Colonic mucosa (tissue), 4 donors: ENCODE measurements around the gene LRRC10B. TPM values are rescaled to one million over a fixed set of nuclear protein-coding genes. Genes with fewer than 3 reads are reported as not detected.

Experiments
- DNase-seq: peaks from one replicate; pipeline ENCODE4 v3.0.0-alpha.2; 2020
- H3K27ac ChIP-seq: fragments of 200-600 bp; one replicate; pipeline ENCODE4 v1.8.0; 2021
- H3K27me3 ChIP-seq: fragments of 200-600 bp; one replicate; pipeline ENCODE4 v1.8.0; 2021
- H3K36me3 ChIP-seq: fragments of 200-600 bp; one replicate; pipeline ENCODE4 v1.8.0; 2021
- H3K4me1 ChIP-seq: fragments of 200-600 bp; one replicate; pipeline ENCODE4 v1.8.0; 2021; ENCODE audit warnings: mild to moderate bottlenecking
- H3K4me3 ChIP-seq: fragments of 200-600 bp; one replicate; pipeline ENCODE4 v1.8.0; 2021
- H3K9ac ChIP-seq, 2 donors: one replicate each; pipeline ENCODE4 v1.7.0; 2013; ENCODE audit warnings: control low read depth in 2 of 2, low read depth in 2 of 2, low read length in 2 of 2
- H3K9me3 ChIP-seq: fragments of 200-600 bp; one replicate; pipeline ENCODE4 v1.8.0; 2021
- intact Hi-C: fragments of 100-400 bp; cut with DNase I; formaldehyde crosslinking; loops from one replicate; pipeline ENCODE4 v1.14.1; 2022
- total RNA-seq, 2 donors: library from RNA; stranded (reverse); fragmentation: NEBNext Ultra II Directional in 1 of 2; extraction: Animal tissue kit (Norgen Biotek cat#: 25700) in 1 of 2; gene quantifications; one replicate each; pipeline ENCODE4 v1.2.1, GENCODE V29; 2021
- TF ChIP-seq, protein P1 (sequence below): fragments of 200-600 bp; IDR thresholded peaks from one replicate; pipeline ENCODE4 v1.8.0; 2022; ENCODE audit warnings: antibody characterized with exemption, mild to moderate bottlenecking
- donor health status: healthy.
- donor health status: DM: no; HTN: no; CAD: no.
- donor health status: DM: no; HTN: no; CAD: no.

The LRRC10B gene
- total RNA-seq, 2 donors from 2014 or later: 0.54 to 1.3 TPM

DNA sequence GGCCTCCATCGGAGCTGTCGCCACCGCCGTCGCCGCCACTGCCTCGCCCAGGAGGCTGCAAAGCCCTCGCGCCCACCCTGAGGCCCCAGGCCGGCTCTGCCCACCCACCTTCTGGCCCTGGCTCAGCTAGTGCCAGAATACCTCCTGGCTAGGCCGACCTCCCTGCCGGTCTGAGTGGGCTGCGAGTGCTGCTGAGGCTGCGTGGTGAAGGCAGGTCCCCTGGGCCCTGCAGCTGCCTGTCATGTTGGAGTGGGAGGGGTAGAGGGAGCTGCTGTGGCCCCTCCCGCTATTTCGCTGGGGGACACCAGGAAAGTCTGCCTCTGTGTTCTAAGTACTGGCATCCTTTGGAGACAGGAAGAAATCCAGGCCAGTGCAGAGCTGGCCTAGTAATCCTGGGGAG is 34.2 kb downstream of the LRRC10B start:
- H3K27ac ChIP-seq: no peak overlapping the region
- H3K9ac ChIP-seq: no peak overlapping the region
- TF ChIP-seq, protein P1, sequence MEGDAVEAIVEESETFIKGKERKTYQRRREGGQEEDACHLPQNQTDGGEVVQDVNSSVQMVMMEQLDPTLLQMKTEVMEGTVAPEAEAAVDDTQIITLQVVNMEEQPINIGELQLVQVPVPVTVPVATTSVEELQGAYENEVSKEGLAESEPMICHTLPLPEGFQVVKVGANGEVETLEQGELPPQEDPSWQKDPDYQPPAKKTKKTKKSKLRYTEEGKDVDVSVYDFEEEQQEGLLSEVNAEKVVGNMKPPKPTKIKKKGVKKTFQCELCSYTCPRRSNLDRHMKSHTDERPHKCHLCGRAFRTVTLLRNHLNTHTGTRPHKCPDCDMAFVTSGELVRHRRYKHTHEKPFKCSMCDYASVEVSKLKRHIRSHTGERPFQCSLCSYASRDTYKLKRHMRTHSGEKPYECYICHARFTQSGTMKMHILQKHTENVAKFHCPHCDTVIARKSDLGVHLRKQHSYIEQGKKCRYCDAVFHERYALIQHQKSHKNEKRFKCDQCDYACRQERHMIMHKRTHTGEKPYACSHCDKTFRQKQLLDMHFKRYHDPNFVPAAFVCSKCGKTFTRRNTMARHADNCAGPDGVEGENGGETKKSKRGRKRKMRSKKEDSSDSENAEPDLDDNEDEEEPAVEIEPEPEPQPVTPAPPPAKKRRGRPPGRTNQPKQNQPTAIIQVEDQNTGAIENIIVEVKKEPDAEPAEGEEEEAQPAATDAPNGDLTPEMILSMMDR: no peak
- no peaks in the 10 kb centered on the region for H3K9me3 ChIP-seq
- H3K4me3 ChIP-seq: no peak overlapping the region
- no peaks in the 10 kb centered on the region for H3K36me3 ChIP-seq
- H3K27me3 ChIP-seq: no peaks in the 10 kb centered on the region
- no peaks in the 10 kb centered on the region for H3K4me1 ChIP-seq
- intact Hi-C loops: no loop called here
- DNase-seq: no peak

DNA sequence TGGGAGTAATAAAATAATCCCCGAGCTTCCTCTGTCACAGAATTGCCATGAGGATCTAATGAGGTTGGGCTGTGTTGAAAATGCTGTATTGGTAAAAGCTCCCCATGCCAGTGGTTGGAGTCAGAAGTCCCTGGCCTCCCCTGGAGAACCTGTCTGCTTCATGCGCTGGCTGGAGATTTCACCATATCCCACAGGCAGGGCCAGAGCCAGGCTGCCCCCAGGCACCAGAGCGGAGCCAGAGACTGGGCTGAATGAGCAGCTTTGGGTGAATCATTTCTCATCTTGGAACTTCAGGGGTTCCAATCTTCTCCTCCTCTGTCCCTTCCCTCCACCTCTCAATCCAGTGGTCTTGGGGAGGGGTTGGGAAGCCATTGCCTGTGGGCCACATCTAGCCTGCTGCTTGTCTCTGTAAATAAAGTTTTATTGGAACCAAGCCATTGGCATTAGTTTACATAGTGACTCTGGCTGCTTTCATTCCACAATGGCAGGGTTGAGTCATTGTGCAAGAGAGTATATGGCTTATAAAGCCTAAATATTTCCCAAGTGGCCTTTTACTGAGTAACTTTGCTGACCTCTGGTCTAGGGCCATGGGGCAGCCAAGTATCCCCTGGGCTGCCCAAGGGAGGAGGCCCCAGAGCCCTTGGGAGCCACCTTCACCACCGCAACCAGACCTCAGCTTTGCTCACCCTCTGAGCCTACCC is 35.2 kb downstream of the LRRC10B start:
- H3K9me3 ChIP-seq: no peaks in the 10 kb centered on the region
- H3K27me3 ChIP-seq: no peaks in the 10 kb centered on the region
- no peak for DNase-seq
- no peak overlapping the region for H3K27ac ChIP-seq
- H3K36me3 ChIP-seq: no peaks in the 10 kb centered on the region
- no peak overlapping the region for H3K9ac ChIP-seq
- H3K4me3 ChIP-seq: no peak overlapping the region
- H3K4me1 ChIP-seq: no peaks in the 10 kb centered on the region
- intact Hi-C loops: no loop called here
- TF ChIP-seq, protein P1: no peak

DNA sequence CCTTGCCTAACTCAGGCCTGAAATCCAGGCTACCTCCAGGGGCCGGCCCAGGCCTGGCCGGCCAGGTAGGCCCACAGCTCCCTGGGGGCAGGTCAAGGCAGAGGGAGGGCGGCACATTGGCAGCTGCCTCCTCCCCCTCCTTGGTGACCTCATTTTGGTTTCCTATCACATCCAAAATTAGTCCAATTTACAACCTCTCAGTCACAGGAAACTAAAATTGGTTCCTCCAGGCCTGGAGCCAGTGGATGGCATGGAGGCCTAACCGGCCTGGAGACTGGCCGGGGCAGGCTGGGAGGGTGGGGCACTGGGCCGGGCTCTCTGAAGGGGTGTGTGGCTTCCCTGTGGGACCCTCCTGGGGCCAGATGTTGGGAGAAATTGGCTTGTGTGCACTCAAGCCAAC is 35.9 kb downstream of the LRRC10B start:
- intact Hi-C loops: no loop called here
- DNase-seq: no peak

DNA sequence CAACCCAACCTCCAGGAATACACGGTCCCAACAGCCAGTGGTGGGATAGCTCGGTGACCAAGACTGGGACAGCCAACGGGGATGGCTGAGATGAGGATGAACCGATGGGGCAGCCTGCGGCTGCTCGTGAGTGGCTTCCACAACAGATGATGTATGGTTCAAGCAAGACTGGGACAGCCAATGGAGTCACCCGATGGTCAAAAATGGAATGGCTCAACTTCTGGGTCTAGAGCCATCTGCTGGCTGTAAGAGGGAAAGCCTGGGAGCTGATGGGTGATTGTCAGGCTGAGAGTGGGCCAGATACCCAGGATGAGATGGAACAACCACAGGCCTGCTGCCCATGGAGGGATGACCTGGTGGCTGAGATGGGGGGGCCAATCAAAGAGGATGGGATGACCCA is 36.8 kb downstream of the LRRC10B start:
- TF ChIP-seq, protein P1: peak; percentile 25
- Histone ChIP-seq H3K36me3 (no peaks in the 10 kb centered on the region), H3K9me3 (no peaks in the 10 kb centered on the region), H3K9ac (no peak overlapping the region), H3K4me1 (no peaks in the 10 kb centered on the region), H3K27me3 (no peaks in the 10 kb centered on the region), H3K4me3 (no peak overlapping the region), H3K27ac (no peak overlapping the region)
- DNase-seq: no peak
- intact Hi-C loops: no loop called here

More for the DNA sequence above, 35.9 kb downstream of the LRRC10B start:
- Histone ChIP-seq H3K27ac (no peak overlapping the region), H3K9ac (no peak overlapping the region), H3K27me3 (no peaks in the 10 kb centered on the region), H3K36me3 (no peaks in the 10 kb centered on the region), H3K4me3 (no peak overlapping the region), H3K9me3 (no peaks in the 10 kb centered on the region), H3K4me1 (no peaks in the 10 kb centered on the region)
- TF ChIP-seq, protein P1: no peak

DNA sequence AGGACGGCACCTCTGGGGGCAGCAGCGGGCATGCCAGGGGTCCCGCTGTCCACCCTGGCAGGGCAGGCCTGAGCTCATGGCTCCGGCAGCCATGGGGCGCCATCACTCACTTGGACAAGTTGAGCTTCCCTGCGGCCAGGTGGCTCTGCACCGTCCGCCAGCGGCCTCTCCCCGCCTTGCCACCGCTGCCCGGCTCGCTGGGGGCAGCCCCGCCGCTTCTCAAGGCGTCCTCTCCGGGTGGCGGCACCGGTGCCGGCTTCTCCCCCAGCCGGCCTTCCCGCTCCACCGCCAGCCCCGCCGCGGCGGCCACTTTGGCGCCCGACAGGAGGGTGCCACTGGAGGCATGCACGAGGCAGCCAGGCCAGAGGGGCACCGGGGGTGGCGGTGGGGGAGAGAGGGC is 37.4 kb downstream of the LRRC10B start:
- no peak for DNase-seq
- Histone ChIP-seq H3K27ac (no peak overlapping the region), H3K4me1 (no peaks in the 10 kb centered on the region), H3K36me3 (no peaks in the 10 kb centered on the region), H3K9me3 (no peaks in the 10 kb centered on the region), H3K27me3 (no peaks in the 10 kb centered on the region), H3K4me3 (no peak overlapping the region), H3K9ac (no peak overlapping the region)
- intact Hi-C loops: no loop called here
- TF ChIP-seq, protein P1: no peak
